GM18858 (cell line): ENCODE results near the gene MEIOSIN.

Source experiments
- ATAC-seq: cut with Tn5 transposase; IDR thresholded peaks from one replicate; pipeline ENCODE4 v1.9.1; 2021; ENCODE audit not compliant: unreplicated experiment

Gene MEIOSIN

DNA sequence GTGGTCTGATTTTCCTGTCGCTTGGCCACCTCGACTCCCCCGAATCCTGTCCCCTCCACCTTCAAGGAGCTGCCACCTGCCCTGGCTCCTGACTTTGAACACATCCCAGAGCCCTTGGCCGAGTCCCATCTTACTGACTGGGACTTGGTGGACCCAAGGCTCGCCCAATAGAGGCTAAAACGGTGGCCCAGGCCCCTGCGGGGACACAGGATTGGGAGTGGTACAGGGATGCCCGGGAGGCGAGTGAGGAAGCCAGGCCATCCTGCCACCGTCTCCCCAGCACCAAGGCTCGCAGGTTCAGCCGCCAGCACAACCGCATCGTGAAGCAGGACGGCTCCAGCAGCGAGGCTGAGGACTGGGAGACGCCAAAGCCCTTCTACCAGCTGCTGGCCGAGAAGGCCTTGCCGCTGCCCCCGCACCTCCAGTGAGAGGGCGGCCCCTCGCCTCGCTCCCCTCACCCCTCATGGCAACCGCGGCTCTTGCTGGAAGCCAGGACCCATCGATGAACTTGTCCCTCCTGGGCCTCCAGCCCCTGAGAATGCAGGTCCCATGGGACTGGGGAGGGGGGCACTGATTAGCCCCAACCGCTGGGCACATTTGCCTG lies 30.6 kb downstream of the MEIOSIN start:
- ATAC-seq, result no peak

DNA sequence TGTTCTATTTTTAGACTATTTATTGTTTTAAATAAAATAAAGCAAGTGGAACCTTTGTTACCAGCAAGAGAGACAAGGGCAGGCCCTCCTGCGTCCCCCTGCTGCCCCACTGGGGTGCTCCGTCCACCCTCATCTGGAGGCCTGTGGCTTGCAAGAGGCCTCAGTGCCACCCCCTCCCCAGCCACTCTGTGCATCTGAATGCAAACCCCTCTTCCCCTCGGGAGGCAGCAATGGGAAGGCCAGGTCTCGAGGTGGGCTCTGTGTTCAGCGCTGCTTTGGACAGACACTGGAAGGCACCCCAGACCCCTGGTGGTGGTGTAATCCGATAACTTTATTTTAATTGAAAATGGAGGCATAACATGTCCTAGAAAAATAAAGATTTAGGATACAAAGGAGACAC lies 31.2 kb downstream of the MEIOSIN start:
- no peak for ATAC-seq

DNA sequence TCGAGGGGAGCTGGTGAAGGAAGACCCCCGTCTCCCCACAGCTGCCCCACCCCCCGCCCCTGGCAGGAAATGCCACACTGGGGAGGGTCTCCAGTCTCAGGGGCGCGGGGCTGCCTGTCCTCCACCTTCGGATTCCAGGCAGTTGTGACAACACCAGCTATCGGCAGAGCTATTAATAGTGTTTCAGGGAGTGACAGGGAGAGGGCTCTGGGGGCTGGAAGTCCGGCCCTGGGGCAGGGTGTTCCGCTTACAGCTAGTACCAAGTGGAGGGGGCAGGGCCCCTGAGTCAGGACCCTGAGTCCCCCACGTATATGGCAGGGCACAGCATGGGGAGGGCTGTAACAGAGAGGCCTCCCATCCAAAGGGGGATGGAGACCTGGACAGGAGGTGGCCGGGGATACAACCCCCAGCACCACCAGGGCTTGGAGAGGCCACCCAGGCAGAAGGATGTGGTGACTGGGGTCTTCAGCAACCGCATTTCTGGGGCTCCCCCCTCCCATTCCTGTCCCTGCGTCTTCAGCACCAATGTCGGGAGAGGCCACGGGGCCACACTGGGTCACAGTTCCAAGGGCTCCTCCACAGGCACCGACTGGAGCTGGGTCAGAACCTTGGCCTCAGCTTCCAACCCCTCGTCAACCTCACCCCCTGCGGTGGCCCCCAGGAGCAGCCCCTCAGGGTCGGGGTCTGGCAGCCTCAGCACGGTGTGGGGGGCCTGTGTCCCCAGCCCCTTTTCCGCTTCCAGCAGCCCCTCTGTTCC lies 31.9 kb downstream of the MEIOSIN start:
- no peak for ATAC-seq

DNA sequence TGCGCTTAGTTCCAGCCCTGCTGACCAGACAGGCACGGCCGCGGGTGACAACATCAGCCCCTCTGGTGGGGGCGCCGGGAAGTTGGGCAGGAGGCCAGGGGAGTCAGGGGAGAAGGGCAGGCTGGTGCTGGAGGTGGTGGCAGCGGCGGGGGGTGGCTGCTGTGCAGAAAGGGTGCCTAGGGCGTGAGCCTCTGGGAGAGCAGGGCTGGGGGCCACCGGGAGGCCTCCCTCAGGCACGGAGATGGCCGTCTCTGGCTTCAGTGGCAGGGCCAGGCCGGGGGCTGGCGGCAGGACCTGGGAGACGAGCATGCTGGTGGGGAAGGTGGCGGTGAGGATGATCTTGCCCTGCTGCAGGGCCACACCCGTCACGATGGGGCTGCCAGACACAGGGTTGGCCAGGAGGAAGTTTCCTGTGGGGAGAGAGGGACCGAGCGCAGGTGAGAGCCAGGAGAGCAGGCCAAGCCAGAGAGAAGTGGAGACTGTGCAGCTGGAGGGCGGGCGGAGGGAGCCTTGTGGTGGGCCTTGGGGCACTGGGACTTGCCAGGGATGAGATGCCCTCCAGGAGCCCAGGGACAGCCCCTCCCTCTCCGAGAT lies 32.6 kb downstream of the MEIOSIN start:
- ATAC-seq, result no peak

DNA sequence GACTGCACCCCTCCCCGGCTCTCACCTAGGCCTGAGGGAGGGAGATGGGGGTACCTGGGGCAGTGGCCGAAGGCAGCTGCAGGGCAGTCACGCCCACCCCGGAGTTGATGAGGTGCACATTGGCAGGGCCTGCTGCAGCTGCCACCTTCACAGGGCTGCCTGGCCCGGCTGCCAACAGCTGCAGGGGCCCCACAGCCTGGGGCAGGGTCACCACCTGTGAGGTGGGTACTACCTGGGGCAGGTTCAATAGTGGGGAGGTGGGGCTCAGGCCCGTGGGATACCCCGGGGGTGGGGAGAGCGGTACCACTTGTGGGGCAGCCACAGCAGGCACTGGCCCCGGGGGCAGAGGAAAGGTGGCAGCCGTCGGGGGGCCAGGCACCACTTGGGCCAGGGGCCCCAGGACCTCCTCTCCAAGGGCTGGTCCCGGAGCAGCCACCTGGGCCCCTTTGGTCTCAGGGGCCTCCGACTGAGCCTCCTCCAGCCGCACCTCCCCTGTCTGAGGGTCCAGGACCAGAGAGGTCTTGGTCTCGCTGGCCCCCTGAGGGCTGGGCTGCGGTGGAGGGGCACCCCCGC lies 33.1 kb downstream of the MEIOSIN start:
- no peak for ATAC-seq

DNA sequence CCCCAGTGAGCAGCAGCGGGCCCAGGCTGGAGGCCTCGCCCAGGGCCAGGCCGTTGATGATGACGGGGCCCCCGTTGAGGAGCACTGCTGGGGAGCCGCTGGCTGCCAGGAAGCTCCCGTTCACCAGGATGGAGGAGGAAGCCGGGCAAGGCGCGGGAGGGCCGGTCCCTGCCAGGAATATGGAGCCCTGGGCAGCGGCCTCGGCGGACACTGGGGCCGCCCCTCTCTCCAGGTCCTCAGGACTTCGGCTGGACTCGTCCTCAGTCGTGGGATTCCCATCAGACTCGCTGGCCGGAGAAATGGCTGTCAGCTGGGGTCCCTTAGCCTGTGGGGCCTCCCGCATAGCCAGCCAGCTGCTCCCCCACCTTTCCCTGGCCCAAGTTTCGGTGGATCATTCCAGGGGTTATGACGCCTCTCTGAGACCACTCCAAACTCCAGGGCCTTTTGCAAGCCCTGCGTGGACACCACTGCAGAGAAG lies 33.7 kb downstream of the MEIOSIN start:
- no peak for ATAC-seq

DNA sequence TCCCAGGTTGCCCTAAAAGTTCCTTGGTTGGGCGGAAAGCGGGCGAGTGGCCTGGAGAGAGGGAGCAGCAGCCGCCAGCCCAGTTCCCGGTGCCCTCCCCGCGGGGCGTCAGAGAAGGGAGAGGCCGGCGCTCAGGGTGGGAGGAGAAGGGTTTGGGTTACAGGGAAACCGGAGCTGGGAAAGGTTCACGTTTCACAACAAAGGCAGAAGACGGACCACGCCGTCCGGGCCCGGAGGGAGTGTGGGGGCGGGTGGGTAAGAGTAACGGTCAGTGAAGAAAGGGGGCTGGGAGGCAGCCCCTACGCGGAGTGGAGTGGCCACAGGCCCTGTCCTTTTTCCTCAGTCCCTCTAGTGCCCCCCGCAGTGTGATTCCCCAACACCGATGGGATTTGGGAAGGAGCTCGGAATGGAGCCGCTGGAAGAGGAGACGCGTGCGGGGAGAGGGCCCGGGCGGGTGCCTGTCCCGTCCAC lies 34.2 kb downstream of the MEIOSIN start:
- ATAC-seq, result no peak

DNA sequence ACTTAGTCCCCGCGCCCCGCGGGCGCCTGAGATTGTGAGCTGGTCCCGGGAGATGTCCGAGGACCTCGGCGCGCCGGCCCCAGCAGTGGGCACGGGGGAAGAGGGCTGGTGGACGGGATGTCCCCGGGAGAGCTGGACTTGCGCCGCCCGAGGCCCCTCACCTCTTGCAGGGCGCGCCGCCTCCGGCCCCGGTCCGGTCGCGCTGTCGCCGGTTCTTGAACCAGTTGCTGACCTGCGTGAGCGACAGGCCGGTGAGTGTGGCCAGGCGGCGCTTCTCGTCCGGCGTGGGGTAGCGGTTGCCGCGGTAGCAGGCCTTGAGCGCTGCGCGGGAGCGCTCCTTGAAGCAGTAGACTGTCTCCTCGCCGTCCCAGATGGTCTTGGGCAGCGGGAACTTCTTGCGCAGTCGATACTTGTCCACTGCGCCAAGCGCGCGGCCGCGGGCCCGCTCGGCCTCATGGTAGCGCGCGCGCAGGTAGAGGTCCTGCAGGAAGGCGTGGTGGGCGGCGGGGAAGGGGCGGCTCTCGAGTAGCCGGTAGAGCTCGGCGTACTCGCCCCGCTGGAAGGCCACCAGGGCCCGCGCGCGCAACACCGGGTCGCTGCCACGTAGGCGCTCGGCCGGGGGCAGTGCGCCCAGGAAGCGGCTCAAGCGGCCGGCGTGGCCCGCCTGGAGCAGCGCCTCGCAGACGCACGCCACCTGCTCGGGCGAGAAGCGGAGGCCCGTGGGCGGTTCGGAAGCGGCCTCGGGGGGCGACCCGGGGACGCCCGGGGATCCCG lies 34.8 kb downstream of the MEIOSIN start:
- no peak for ATAC-seq

DNA sequence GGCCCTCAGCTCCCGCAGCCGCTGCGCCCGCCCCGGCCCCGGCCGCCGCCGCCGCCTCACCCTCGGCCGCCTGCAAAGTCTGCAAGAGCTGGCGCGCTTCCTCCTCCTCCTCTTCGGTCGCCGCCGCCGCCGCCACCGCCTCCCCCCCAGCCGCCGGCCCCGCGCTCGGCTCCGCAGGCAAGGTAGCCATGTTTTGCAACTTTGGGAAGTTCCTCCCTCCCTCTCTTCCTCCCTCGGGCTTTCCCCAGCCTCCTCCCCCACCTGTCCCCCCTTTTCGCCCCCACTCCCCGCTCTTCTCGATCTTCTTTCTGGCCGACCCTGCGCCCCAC lies 35.4 kb downstream of the MEIOSIN start:
- ATAC-seq, result no peak

DNA sequence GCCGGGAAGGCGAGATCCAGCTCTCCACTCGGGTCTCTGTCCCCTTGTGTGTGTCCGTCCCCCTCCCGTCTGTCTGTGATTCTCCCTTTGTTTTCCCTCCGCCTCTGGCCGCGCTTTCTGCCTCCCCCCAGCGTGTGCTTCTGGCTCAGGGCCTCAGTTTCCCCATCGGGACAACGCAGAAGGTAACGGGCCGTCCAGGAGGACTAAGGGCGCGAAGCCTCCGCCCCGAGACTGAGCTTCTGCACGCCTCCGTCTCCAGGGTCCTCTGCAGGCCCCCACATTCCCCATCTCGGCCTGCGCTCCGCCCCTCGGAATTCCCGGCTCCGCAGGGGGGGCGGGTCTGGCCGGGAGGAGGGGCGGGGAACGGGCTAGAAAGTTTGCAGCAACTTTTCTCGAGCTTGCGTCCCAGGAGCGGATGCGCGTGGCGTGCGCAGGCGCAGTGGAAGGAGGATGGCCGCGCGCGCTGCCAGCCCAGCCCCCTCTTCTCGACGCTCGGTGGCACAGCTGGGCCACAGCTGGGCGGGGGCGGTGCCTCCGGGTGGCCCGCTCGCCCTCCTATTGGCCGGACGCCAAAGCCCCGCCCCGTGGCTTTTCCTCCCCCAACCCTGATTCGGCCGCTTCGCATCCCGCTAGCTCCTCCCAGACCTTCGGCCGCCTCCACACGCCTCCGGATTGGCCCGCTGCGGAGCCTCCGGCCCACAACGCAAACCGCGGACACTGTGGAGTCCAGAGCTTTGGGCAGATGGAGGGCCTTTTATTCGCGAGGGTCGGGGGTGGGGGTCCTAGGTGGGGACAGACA lies 35.9 kb downstream of the MEIOSIN start, which contains the start of gene SIX5:
Gene SIX5 (minus strand): TSS at position 269 of the 799 bp plus-strand sequence. CDS start 408 bp downstream, outside the sequence.
- ATAC-seq, result peak; percentile 34

DNA sequence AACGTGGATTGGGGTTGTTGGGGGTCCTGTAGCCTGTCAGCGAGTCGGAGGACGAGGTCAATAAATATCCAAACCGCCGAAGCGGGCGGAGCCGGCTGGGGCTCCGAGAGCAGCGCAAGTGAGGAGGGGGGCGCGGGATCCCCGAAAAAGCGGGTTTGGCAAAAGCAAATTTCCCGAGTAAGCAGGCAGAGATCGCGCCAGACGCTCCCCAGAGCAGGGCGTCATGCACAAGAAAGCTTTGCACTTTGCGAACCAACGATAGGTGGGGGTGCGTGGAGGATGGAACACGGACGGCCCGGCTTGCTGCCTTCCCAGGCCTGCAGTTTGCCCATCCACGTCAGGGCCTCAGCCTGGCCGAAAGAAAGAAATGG lies 36.6 kb downstream of the MEIOSIN start:
- no peak for ATAC-seq

DNA sequence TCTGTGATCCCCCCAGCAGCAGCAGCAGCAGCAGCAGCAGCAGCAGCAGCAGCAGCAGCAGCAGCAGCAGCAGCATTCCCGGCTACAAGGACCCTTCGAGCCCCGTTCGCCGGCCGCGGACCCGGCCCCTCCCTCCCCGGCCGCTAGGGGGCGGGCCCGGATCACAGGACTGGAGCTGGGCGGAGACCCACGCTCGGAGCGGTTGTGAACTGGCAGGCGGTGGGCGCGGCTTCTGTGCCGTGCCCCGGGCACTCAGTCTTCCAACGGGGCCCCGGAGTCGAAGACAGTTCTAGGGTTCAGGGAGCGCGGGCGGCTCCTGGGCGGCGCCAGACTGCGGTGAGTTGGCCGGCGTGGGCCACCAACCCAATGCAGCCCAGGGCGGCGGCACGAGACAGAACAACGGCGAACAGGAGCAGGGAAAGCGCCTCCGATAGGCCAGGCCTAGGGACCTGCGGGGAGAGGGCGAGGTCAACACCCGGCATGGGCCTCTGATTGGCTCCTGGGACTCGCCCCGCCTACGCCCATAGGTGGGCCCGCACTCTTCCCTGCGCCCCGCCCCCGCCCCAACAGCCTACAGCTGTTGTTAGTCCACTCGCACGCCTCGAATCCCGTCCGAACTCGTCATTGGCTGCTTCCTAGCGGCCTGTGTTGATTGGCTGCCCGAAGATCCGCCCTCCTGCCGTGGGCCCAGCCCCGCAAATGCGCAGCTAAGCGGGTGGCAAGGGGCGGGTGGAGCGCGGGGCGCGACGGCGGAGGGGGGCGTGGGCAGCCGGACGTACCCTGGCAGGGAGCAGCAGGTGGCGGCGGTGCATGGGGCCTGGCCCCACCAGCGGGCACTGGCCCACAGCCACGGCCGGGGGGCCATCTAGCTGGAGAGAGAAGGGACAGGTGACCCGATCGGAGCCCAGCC lies 37.2 kb downstream of the MEIOSIN start:
- peak; percentile 29 for ATAC-seq

DNA sequence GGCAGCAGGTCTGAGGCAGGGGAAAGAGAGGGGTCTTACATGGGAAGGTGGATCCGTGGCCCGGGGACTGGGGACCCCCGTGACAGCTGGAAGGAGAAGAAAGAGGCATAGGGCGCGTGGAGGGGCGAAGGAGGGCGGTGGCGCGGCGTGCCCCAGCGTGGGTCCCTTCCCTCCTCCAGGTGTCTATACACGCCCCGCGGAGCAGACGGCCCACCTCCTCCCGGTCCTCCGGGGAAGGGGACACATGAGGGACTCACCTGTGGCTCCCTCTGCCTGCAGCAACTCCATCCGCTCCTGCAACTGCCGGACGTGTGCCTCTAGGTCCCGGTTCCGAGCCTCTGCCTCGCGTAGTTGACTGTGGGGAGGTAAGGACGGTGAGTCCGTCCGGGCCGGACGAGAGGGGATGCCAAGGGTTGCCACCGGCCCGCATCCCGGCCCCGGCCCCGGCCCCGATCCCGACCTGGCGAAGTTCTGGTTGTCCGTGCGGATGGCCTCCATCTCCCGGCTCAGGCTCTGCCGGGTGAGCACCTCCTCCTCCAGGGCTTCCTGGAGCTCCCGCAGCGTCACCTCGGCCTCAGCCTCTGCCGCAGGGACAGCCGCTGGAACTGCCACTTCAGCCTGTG lies 38.2 kb downstream of the MEIOSIN start:
- no peak for ATAC-seq

DNA sequence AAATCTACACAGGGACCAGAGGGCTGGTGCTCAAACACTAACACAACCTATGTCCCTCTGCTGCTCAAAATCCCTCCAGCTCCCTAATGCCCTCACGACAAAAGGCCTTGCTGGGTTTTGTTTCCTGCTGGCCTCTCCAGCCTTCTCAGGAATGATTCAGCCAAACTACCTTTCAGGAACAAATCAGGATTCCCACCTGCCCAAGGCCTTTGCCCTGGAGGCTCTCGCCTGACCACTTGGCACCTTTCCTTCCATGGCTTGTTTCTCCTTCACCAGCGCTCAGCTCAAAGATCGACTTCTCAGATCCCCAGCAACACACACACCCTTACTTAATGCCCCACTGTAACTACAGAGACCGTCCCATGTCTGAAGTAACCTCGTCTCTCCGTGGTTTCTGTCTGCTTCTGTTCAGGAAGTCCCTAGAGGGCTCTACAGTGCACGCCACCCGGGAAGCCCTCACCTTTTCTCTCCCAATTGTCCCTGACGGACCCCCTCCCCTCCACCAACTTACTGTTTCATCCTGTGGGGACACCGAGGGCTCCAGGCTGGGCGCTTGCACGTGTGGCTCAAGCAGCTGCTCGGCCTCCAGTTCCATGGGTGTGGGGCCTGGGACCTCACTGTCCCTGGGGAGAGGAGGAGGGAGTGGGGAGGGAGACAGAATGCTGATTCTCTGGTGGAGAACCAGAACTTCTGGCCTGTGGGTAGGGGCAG lies 39.0 kb downstream of the MEIOSIN start:
- ATAC-seq, result no peak

DNA sequence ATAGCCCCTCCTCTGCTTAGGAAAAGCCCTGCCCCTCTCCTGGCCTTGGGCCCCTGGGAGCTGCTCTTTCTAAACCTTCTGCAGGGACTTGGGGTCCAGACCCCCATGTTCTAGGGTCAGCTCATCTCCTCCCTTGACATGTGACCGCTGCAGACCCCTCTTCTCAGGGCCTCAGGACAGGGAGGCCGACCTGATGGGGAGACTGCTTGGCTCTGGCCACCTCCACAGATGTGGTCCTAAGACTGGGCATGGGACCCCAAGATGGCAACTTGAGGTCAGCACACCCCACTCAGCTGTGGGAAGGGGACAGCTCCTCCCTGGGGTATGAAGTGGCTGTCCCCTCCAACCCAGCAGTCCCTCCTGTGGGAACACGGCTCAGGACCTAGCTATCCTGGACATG lies 39.7 kb downstream of the MEIOSIN start:
- no peak for ATAC-seq

DNA sequence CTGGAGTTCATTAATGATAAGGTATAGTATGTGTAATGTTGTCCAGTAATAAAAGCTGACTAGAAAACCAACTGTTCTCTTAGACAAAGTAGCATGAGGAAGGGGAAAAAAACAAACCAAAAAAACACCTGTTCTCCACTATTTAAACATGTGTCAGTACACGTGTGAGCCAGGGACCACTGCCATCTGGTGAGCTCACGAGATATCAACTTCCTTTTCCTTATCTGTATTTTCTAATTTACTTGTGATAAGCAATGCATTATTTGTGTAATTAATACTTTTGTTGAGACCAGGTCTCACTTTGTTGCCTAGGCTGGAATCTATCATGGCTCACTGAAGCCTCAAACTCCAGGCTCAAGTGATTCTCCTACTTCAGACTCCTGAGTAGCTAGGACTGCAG lies 40.1 kb downstream of the MEIOSIN start:
- no peak for ATAC-seq

DNA sequence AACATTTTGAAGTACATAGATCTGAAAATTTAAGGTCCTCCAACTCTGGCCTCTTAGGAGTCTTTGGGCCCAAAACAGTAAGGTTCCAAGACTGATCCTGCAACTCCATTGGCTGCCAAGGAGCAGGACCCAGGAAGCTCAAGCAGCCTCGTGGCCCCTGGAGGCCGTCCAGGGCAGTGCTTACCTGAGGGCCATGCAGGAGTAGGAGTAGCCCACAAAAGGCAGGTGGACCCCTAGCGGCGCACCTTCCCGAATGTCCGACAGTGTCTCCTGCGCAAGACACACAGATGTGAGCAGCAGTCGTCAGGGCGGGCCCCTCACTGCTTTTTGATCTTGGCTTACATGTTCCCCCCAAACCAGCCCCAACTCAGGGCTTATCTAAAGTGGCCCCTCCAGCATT lies 41.5 kb downstream of the MEIOSIN start:
- no peak for ATAC-seq

DNA sequence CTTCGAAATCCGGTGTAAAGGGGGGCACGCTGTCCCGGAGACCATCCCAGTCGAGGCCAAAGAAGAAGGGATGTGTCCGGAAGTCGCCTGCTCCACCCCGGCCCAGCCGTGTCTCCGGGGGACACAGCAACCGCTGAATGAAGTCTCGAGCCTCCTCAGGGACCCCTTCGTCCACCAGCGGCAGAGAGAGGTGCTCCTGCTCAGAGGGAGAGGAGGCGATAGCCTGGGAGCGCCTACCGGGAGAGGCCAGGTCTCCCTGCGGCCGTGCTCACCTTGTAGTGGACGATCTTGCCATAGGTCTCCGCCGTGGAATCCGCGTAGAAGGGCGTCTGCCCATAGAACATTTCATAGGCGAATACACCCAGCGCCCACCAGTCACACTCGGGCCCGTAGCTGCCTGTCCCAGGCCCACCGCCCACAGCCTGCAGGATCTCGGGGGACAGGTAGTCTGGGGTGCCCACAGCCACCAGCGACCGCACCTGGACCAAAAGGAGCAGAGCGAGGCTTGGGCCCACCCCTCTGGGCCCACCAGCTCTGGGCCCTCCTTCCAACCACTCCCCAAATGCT lies 44.2 kb downstream of the MEIOSIN start:
- no peak for ATAC-seq
